Non-pigmented ciliary epithelial cell (primary cell): ENCODE results near the gene DNAJC30.

Experiments used
- DNase-seq: peaks from one replicate; pipeline ENCODE4 v3.0.0-alpha.2; 2010; ENCODE audit warnings: low read depth

DNAJC30 gene

GRCh38 chr7:73647725-73648592, 35.3 kb downstream of the DNAJC30 start:
- no peak for DNase-seq

GRCh38 chr7:73646785-73647724, 36.2 kb downstream of the DNAJC30 start:
- no peak for DNase-seq

- DNase-seq = no peak
These were observed 37.5 kb downstream of the DNAJC30 start for GRCh38 chr7:73645643-73646174.

- DNase-seq = no peak
These were observed 38.5 kb downstream of the DNAJC30 start for GRCh38 chr7:73644688-73645286.

GRCh38 chr7:73642834-73643233, 40.4 kb downstream of the DNAJC30 start:
- no peak for DNase-seq

- DNase-seq = no peak
These were observed 44.3 kb downstream of the DNAJC30 start for GRCh38 chr7:73638911-73639310.

GRCh38 chr7:73635428-73636200, 47.6 kb downstream of the DNAJC30 start:
- no peak for DNase-seq

GRCh38 chr7:73633844-73634243, 49.4 kb downstream of the DNAJC30 start:
- DNase-seq = no peak

- no peak for DNase-seq
These were observed 49.9 kb downstream of the DNAJC30 start for GRCh38 chr7:73633323-73633722.

GRCh38 chr7:73631558-73631957, 51.7 kb downstream of the DNAJC30 start:
- no peak for DNase-seq
